Gastroesophageal sphincter (tissue), 3 donors: Measurements from ENCODE around the gene SIPA1L2.

Experiments
- CTCF ChIP-seq, 4 experiments: fragments of 200-600 bp in 2 of 4; fragments of 450-650 bp in 2 of 4; sonication (generic) in 1 of 4; IDR thresholded peaks; one replicate each; pipeline ENCODE4 v1.5.1; 2017 to 2019; ENCODE audit warnings: antibody characterized with exemption in 4 of 4, mild to moderate bottlenecking in 2 of 4, moderate library complexity in 2 of 4
- EP300 ChIP-seq: sonication (generic); formaldehyde crosslinking; IDR thresholded peaks from one replicate; pipeline ENCODE4 v1.6.1; 2017; ENCODE audit warnings: antibody characterized with exemption, mild to moderate bottlenecking
- POLR2A ChIP-seq, 2 donors: fragments of 450-650 bp; IDR thresholded peaks; one replicate each; pipeline ENCODE4 v1.6.1; 2017; ENCODE audit warnings: antibody characterized with exemption in 2 of 2, mild to moderate bottlenecking in 2 of 2, moderate library complexity in 1 of 2
- POLR2AphosphoS5 ChIP-seq: sonication (generic); formaldehyde crosslinking; IDR thresholded peaks from one replicate; pipeline ENCODE4 v1.6.1; 2017; ENCODE audit warnings: antibody characterized with exemption

DNA sequence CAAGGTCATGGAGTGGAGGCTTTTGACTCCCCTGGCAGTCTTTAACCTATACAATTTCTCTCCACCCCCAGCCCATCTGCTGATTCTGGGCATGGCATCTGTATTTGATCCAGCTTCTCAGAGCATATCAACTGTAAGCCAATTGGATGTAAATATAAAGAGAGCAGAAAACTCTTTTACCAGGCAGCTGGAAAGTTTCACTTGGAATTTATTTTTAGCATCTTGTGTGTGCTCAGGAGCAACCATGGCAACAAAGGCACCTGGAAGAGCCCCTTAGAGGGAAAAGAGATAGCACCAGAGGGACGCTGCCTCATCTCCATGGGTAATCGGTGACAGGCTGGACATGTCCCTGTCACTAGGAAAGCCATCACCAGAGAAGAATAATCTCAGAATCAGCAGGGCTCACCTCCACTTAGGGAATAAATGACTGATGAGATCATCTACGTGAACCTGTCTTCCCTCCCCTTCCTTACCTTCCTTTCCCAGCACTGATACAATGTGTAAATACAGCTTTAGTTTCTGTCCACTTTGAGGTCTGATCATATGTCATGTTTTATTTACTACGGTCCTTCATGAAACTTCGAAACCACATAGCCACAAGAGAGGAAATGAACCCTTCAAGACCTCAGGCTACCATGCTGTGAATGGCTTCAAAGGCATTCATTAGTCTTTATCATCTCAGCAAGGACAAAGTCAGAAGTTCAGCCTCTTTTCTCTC is 25.3 kb upstream of the SIPA1L2 start:
- TF ChIP-seq CTCF (IDR thresholded peaks at IDR 0.05): no peak
- TF ChIP-seq POLR2AphosphoS5: no peak
- TF ChIP-seq POLR2A (IDR thresholded peaks at IDR 0.05): no peak
- TF ChIP-seq EP300: no peak
